ENCODE results near the gene NOTCH1. TPM values are rescaled to one million over a fixed set of nuclear protein-coding genes. Genes with fewer than 3 reads are reported as not detected.

NOTCH1 gene
- polyA plus RNA-seq, 1 donor from 2014 or later = 0.15 TPM

DNA sequence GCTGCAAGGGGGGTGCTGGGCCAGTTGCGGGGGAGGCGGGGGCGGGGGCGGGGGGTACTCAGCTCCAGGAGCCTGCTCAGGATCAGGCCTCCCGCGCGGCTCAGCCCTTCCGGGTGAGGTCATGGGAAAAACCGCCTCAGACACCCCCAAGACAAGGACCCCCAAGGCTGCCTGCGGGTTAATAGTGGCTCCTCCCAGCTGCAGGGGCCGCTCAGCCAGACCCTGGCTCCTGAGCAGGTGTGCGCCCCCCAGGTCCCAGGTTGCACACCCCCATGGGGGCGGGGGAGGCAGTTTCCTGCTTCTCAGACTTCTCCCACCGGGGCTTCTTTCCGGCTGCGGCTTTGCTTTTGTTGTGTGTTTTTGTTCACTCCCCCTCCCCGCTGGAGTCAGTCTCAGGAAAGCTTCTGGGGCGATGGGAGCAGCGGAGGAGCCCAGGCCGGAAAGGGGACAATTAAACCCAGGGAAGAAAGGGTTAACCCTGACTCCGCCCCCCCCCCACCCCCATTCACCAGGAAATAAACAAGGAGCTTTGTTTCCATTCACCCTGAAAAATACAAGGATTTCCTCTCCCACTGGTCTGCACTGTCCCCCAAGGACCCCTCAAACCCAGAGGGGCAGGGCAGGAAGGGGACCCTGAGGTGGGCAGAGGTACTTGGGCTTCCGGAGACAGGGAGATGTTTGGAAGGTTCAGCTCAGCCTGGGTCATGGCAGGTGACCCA is 42.3 kb upstream of the NOTCH1 start (continued):
- TF ChIP-seq MXI1 (conservative IDR thresholded peaks at IDR 0.05; ENCODE audit: poor library complexity, severe bottlenecking) = no peak

DNA sequence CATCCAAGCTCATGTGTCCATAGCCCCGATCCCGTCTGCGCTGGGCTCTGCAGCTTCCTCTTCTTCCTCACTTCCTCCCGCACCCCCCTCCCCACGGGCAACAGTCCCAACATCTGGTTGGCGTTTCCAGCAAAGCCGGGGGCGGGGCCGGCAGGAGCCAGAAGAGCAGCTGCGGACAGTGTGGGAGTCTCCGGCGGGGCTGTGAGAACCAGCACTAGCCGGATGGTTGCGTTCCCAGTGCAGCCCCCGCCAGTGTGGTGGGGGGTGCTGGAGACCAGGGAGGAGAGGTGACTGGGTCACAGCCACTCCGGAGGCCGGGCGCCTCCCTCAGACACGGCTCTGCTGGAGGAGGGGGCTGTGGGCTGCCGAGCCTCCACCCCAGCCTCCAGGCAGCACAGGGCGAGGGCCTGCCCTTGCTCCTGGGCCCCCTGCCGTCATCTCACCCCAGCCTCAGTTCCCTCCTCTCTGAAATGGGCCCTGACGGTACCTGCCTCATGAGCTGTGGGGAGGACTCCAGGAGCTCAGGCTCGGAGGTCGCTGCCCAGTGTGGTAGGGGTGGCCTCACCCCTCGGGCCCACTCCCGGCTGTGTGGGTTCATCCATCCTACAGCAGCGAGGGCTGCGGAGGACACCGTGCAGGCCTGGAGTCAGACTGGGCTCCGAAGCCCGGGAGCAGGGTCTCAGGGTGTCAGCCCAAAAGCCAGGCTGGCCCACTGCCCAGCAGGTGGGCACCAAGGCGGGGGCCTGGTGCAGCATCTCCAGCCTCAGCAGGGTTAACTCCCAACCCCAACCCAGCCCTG is 41.5 kb upstream of the NOTCH1 start:
- no peaks in the 10 kb centered on the region for H3K9me3 ChIP-seq (ENCODE audit: low read length)
- H3K27me3 ChIP-seq (ENCODE audit: insufficient read depth, low read depth, low read length) = no peaks in the 10 kb centered on the region
- peak overlapping the region; percentile 34 for H3K9ac ChIP-seq (ENCODE audit: low read length)
- H3K4me2 ChIP-seq (ENCODE audit: low read length) = no peak overlapping the region
- H3K27ac ChIP-seq (ENCODE audit: low read length) = no peak overlapping the region
- H3K36me3 ChIP-seq (ENCODE audit: insufficient read depth, low read length) = no peaks in the 10 kb centered on the region
- H3K79me2 ChIP-seq (replicated peaks; ENCODE audit: insufficient read depth, low read length) = no peaks in the 10 kb centered on the region
- TF ChIP-seq TAF1 (IDR thresholded peaks at IDR 0.05; ENCODE audit: low read depth) (no peak), MXI1 (conservative IDR thresholded peaks at IDR 0.05; ENCODE audit: poor library complexity, severe bottlenecking) (no peak), REST (IDR thresholded peaks at IDR 0.05; ENCODE audit: borderline replicate concordance) (no peak), POLR2AphosphoS5 (IDR thresholded peaks at IDR 0.05) (no peak), EP300 (conservative IDR thresholded peaks at IDR 0.05; ENCODE audit: poor library complexity, severe bottlenecking) (no peak), SMC3 (conservative IDR thresholded peaks at IDR 0.05; ENCODE audit: poor library complexity) (no peak)
- no peak overlapping the region for H2AFZ ChIP-seq (ENCODE audit: low read depth, low read length)
- H3K4me3 ChIP-seq (ENCODE audit: low read length) = no peak overlapping the region
- no peaks in the 10 kb centered on the region for H4K20me1 ChIP-seq (ENCODE audit: insufficient read depth)
- H3K9me2 ChIP-seq (ENCODE audit: insufficient read depth, low read length) = no peaks in the 10 kb centered on the region
- H3F3A ChIP-seq (ENCODE audit: insufficient read depth, low read length, poor library complexity, severe bottlenecking) = no peaks in the 10 kb centered on the region

DNA sequence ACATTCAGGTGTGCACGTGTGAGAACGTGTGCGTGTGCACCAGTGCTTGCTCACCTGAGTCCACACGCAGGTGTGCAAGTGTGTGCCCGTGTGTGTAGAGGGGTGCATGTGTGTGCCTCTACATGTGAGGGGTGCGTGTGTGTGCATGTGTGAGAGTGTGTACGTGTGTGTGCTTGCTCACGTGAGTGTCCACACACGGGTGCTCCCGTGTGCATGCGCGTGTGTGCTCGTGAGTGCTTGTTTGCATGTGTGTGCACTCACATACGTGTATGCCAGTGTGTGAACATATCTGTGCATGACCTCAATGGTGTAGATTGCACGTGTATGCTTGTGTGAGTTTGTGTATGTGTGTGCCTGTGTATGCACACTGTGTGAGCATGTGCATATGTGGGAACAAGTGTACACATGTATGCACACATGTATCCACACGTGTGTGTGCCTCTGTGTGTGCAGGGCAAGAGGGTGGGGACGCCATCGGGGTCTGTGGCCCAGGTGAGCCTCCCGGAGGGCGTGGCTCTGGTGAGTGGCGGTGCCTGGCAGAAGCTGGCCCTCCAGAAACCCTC is 40.6 kb upstream of the NOTCH1 start:
- Histone ChIP-seq H3K4me3 (ENCODE audit: low read length) (no peak overlapping the region), H3K27ac (ENCODE audit: low read length) (no peak overlapping the region), H3K9me3 (ENCODE audit: low read length) (no peaks in the 10 kb centered on the region), H3F3A (ENCODE audit: insufficient read depth, low read length, poor library complexity, severe bottlenecking) (no peaks in the 10 kb centered on the region), H3K27me3 (ENCODE audit: insufficient read depth, low read depth, low read length) (no peaks in the 10 kb centered on the region), H3K36me3 (ENCODE audit: insufficient read depth, low read length) (no peaks in the 10 kb centered on the region), H3K9me2 (ENCODE audit: insufficient read depth, low read length) (no peaks in the 10 kb centered on the region), H3K79me2 (replicated peaks; ENCODE audit: insufficient read depth, low read length) (no peaks in the 10 kb centered on the region), H3K4me2 (ENCODE audit: low read length) (no peak overlapping the region), H2AFZ (ENCODE audit: low read depth, low read length) (no peak overlapping the region), H4K20me1 (ENCODE audit: insufficient read depth) (no peaks in the 10 kb centered on the region), H3K9ac (ENCODE audit: low read length) (no peak overlapping the region)
- TF ChIP-seq POLR2AphosphoS5 (IDR thresholded peaks at IDR 0.05) (peak; percentile 11), SMC3 (conservative IDR thresholded peaks at IDR 0.05; ENCODE audit: poor library complexity) (no peak), EP300 (conservative IDR thresholded peaks at IDR 0.05; ENCODE audit: poor library complexity, severe bottlenecking) (no peak), RAD21 (conservative IDR thresholded peaks at IDR 0.05) (no peak), REST (IDR thresholded peaks at IDR 0.05; ENCODE audit: borderline replicate concordance) (no peak), MXI1 (conservative IDR thresholded peaks at IDR 0.05; ENCODE audit: poor library complexity, severe bottlenecking) (no peak), TAF1 (IDR thresholded peaks at IDR 0.05; ENCODE audit: low read depth) (no peak)
